ENCODE results near the gene GPR52.

The GPR52 gene

GRCh38 chr1:174448974-174449373, 1.2 kb downstream of the GPR52 start:
- no peak for TF ChIP-seq CTCF (IDR thresholded peaks at IDR 0.05; ENCODE audit: low read depth, low read length, missing control alignments)
- H3K4me3 ChIP-seq (replicated peaks; ENCODE audit: low read depth, low read length) = no peak overlapping the region
- no peak for DNase-seq (ENCODE audit: extremely low read depth, low read depth)

DNA sequence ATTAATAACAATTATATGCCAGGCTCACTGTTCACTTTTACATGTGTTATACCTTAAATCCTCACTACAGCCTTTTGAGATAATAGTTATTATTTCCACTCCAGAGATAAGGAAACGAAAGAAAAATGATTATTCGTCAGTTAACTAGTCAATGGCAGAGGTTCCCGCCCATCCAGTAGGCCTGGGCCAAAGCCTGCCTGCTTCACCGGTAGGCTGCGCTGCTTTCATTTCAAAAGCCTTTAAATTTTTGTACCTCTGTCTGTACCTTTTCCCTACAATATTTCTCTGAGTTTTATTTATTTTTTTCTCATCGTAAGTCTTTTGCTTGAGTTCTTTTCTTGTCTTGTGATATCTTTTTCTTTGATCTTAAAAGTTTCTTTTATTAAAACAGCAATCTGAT, 3.6 kb downstream of the GPR52 start:
- TF ChIP-seq CTCF (IDR thresholded peaks at IDR 0.05; ENCODE audit: low read depth, low read length, missing control alignments) = no peak
- H3K4me3 ChIP-seq (replicated peaks; ENCODE audit: low read depth, low read length) = no peak overlapping the region

DNA sequence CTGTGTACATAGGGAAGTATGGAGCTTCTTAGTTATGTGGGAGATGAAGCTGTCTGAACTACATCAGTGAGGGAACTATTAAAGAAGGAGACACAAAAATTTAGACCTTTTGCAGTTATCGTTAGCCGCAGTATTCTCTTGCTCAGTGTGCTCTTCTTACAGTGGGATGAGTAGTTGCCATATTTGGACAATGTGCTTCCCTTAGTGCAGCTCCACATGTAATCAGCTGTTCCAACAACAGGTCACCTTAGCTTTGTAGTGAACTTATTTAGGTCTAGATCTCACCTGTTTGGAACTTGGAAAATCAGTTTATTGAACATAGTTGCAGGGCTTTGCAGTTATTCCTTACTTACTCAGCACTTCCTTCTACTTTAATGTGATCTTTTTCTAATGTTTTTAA, 18.1 kb downstream of the GPR52 start:
- H3K4me3 ChIP-seq (replicated peaks; ENCODE audit: low read depth, low read length) = no peak overlapping the region
- no peak for TF ChIP-seq CTCF (IDR thresholded peaks at IDR 0.05; ENCODE audit: low read depth, low read length, missing control alignments)
- no peak for DNase-seq (ENCODE audit: extremely low read depth, low read depth)

More for the DNA sequence above, 3.6 kb downstream of the GPR52 start:
- DNase-seq (ENCODE audit: extremely low read depth, low read depth) = no peak

- H3K4me3 ChIP-seq (replicated peaks; ENCODE audit: low read depth, low read length) = no peak overlapping the region
- no peak for DNase-seq (ENCODE audit: extremely low read depth, low read depth)
- TF ChIP-seq CTCF (IDR thresholded peaks at IDR 0.05; ENCODE audit: low read depth, low read length, missing control alignments) = no peak
Observed at GRCh38 chr1:174466607-174467006, 18.8 kb downstream of the GPR52 start.

GRCh38 chr1:174469052-174469451, 21.3 kb downstream of the GPR52 start:
- TF ChIP-seq CTCF (IDR thresholded peaks at IDR 0.05; ENCODE audit: low read depth, low read length, missing control alignments) = no peak
- H3K4me3 ChIP-seq (replicated peaks; ENCODE audit: low read depth, low read length) = no peak overlapping the region
- DNase-seq (ENCODE audit: extremely low read depth, low read depth) = no peak

- no peak for DNase-seq (ENCODE audit: extremely low read depth, low read depth)
- H3K4me3 ChIP-seq (replicated peaks; ENCODE audit: low read depth, low read length) = no peak overlapping the region
- no peak for TF ChIP-seq CTCF (IDR thresholded peaks at IDR 0.05; ENCODE audit: low read depth, low read length, missing control alignments)
Observed at GRCh38 chr1:174469687-174470086, 21.9 kb downstream of the GPR52 start.

GRCh38 chr1:174479281-174479680, 31.5 kb downstream of the GPR52 start:
- TF ChIP-seq CTCF (IDR thresholded peaks at IDR 0.05; ENCODE audit: low read depth, low read length, missing control alignments) = no peak
- no peak for DNase-seq (ENCODE audit: extremely low read depth, low read depth)

More at GRCh38 chr1:174479281-174479680, 31.5 kb downstream of the GPR52 start:
- H3K4me3 ChIP-seq (replicated peaks; ENCODE audit: low read depth, low read length) = no peak overlapping the region
